Upper lobe of right lung (tissue), 1 donor: Measurements from ENCODE around the gene SCIMP. TPM values are rescaled to one million over a fixed set of nuclear protein-coding genes. Genes with fewer than 3 reads are reported as not detected.

Source experiments
- ATAC-seq: fragments of 200-7000 bp; cut with Tn5 transposase; one replicate; pipeline ENCODE4 v1.9.1; 2020; ENCODE audit warnings: mild to moderate bottlenecking, moderate library complexity
- DNase-seq: peaks from one replicate; pipeline ENCODE4 v3.0.0-alpha.2; 2020
- H3K27ac ChIP-seq: fragments of 200-600 bp; one replicate; pipeline ENCODE4 v1.8.0; 2022
- H3K27me3 ChIP-seq: fragments of 200-600 bp; one replicate; pipeline ENCODE4 v1.8.0; 2022; ENCODE audit warnings: mild to moderate bottlenecking
- H3K36me3 ChIP-seq: fragments of 200-600 bp; one replicate; pipeline ENCODE4 v1.8.0; 2022
- H3K4me1 ChIP-seq: fragments of 200-600 bp; one replicate; pipeline ENCODE4 v1.8.0; 2022
- H3K4me3 ChIP-seq: fragments of 200-600 bp; one replicate; pipeline ENCODE4 v1.8.0; 2022; ENCODE audit warnings: mild to moderate bottlenecking
- H3K9me3 ChIP-seq: fragments of 200-600 bp; one replicate; pipeline ENCODE4 v1.8.0; 2022
- intact Hi-C: fragments of 100-400 bp; cut with DNase I; formaldehyde crosslinking; loops from one replicate; pipeline ENCODE4 v1.11.0; 2022
- total RNA-seq: library from RNA; stranded (reverse); fragmentation: NEBNext Ultra II Directional; extraction: Animal tissue kit (Norgen Biotek cat#: 25700); gene quantifications from one replicate; pipeline ENCODE4 v1.2.1, GENCODE V29; 2021
- TF ChIP-seq, protein P1 (sequence below): fragments of 200-600 bp; IDR thresholded peaks from one replicate; pipeline ENCODE4 v1.8.0; 2022; ENCODE audit warnings: antibody characterized with exemption
- donor health status: DM: no; HTN: yes; CAD: no; lungs with severe emphysema.

Gene SCIMP
- total RNA-seq, 1 donor from 2014 or later = 24.8 TPM

DNA sequence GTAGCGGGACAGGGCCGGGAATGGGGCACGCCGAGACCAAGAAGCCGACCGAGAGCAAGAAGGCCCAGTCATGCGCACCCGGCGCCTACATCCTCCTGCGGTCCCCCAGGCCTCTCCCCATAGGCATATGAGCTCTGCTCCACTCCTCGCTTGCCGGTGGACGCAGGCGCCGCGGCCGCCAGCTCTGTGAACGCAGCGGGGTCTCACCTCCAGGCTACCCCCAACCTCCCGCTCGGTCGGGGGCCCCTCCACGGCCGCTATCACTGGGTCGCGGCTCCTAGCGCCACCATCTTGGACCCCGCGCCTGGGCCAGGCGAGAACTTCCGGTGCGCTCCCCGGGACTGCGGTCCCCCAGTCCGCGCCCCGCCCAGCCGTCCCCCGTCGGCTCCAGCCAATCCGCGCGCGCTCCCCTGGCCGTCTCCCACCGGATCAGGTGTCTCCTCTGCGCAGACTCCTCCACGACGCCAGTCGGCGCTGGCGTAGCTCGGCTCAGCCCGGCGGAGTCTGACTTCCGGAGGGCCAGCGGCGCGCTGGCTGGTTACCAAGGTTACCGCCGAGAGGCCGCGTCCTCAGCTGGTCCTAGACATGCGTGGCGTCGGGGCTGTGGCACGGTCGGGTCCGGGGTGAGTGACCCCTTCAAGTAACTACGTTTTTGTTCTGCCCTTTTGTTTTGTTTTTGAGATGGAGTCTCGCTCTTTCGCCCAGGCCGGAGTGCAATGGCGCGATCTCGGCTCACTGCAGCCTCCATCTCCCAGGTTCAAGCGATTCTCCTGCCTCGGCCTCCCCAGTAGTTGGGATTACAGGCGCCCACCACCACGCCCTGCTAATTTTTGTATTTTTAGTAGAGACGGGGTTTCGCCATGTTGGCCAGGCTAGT lies 42.9 kb downstream of the SCIMP start, which contains the start of gene ZNF594:
TSS of gene ZNF594 (minus strand) at position 328 of the 877 bp plus-strand sequence. CDS start 7,612 bp downstream, outside the sequence.
- TF ChIP-seq, protein P1, sequence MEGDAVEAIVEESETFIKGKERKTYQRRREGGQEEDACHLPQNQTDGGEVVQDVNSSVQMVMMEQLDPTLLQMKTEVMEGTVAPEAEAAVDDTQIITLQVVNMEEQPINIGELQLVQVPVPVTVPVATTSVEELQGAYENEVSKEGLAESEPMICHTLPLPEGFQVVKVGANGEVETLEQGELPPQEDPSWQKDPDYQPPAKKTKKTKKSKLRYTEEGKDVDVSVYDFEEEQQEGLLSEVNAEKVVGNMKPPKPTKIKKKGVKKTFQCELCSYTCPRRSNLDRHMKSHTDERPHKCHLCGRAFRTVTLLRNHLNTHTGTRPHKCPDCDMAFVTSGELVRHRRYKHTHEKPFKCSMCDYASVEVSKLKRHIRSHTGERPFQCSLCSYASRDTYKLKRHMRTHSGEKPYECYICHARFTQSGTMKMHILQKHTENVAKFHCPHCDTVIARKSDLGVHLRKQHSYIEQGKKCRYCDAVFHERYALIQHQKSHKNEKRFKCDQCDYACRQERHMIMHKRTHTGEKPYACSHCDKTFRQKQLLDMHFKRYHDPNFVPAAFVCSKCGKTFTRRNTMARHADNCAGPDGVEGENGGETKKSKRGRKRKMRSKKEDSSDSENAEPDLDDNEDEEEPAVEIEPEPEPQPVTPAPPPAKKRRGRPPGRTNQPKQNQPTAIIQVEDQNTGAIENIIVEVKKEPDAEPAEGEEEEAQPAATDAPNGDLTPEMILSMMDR = peak; percentile 80
- DNase-seq = peak; percentile 99
- intact Hi-C loops = no loop called here

GRCh38 chr17:5184288-5184687 lies 50.4 kb downstream of the SCIMP start:
- intact Hi-C loops = no loop called here
- H3K4me1 ChIP-seq = no peaks in the 10 kb centered on the region
- H3K36me3 ChIP-seq = no peaks in the 10 kb centered on the region
- ATAC-seq (peak; percentile 27), DNase-seq (no peak)
- H3K9me3 ChIP-seq = peaks cover 75% of the 10 kb centered on the region
- TF ChIP-seq, protein P1 = no peak
- H3K4me3 ChIP-seq = no peak overlapping the region
- H3K27ac ChIP-seq = no peak overlapping the region
- H3K27me3 ChIP-seq = no peaks in the 10 kb centered on the region

More for the DNA sequence above, 42.9 kb downstream of the SCIMP start, which contains the start of gene ZNF594:
- H3K36me3 ChIP-seq = no peaks in the 10 kb centered on the region
- peaks cover 9% of the 10 kb centered on the region for H3K9me3 ChIP-seq
- peak within 1 kb of the TSS; percentile 87 for H3K27ac ChIP-seq
- peak within 1 kb of the TSS; percentile 88 for H3K4me3 ChIP-seq
- peak; percentile 100 for ATAC-seq
- H3K27me3 ChIP-seq = no peaks in the 10 kb centered on the region
- peaks cover 5% of the 10 kb centered on the region for H3K4me1 ChIP-seq

GRCh38 chr17:5183410-5183793 lies 51.3 kb downstream of the SCIMP start:
- H3K9me3 ChIP-seq = peaks cover 81% of the 10 kb centered on the region
- no peak for DNase-seq
- H3K4me1 ChIP-seq = no peaks in the 10 kb centered on the region
- no peaks in the 10 kb centered on the region for H3K27me3 ChIP-seq
- H3K36me3 ChIP-seq = no peaks in the 10 kb centered on the region
- TF ChIP-seq, protein P1 = no peak
- intact Hi-C loops = no loop called here
- H3K4me3 ChIP-seq = no peak overlapping the region
- H3K27ac ChIP-seq = no peak overlapping the region
- no peak for ATAC-seq

DNA sequence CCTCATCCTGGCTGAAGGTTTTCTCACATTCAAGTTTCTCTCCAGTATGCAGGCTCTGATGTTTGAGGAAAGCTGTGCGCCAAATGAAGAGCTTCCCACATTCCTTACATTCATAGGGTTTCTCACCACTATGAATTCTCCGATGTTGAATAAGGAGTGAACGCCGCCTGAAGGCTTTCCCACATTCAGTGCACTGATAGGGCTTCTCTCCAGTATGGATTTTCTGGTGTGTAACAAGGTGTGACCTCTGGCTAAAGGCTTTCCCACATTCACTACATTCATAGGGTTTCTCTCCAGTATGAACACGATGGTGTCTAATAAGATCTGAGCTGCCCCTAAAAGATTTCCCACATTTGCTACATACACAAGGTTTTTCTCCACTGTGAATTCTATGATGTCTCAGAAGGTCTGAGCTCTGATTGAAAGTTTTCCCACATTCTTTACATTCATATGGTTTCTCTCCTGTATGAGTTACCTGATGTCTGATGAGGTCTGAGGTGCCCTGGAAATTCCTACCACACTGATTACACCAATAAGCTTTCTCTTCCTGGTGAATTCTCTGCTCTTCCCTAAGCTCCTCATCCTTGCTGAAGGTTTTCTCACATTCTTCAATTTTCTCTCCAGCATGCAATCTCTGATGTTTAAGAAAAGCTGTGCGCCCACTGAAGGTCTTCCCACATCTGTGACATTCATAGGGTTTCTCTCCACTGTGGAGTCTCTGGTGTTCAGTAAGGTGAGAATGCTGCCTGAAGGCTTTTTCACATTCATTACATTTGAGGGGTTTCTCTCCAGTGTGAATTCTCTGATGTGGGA lies 51.9 kb downstream of the SCIMP start:
- DNase-seq = no peak
- no peak for ATAC-seq
- H3K4me3 ChIP-seq = no peak overlapping the region
- no peaks in the 10 kb centered on the region for H3K36me3 ChIP-seq
- TF ChIP-seq, protein P1 = no peak
- no peaks in the 10 kb centered on the region for H3K4me1 ChIP-seq
- H3K27ac ChIP-seq = no peak overlapping the region
- no peaks in the 10 kb centered on the region for H3K27me3 ChIP-seq
- intact Hi-C loops = no loop called here
- H3K9me3 ChIP-seq = peaks cover 86% of the 10 kb centered on the region

DNA sequence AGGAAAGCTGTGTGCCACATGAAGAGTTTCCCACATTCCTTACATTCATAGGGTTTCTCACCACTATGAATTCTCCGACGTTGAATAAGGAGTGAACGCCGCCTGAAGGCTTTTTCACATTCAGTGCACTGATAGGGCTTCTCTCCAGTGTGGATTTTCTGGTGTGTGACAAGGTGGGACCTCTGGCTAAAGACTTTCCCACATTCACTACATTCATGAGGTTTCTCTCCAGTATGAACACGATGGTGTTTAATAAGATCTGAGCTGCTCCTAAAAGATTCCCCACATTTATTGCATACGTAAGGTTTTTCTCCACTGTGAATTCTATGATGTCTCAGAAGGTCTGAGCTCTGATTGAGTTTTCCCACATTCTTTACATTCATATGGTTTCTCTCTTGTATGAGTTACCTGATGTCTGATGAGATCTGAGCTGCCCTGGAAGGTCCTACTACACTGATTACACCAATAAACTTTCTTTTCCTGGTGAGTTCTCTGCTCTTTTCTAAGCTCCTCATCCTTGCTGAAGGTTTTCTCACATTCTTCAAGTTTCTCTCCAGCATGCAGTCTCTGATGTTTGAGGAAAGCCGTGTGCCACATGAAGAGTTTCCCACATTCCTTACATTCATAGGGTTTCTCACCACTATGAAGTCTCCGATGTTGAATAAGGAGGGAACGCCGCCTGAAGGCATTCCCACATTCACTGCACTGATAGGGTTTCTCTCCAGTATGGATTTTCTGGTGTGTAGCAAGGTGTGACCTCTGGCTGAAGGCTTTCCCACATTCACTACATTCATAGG lies 53.0 kb downstream of the SCIMP start:
- H3K4me3 ChIP-seq = no peak overlapping the region
- intact Hi-C loops = no loop called here

More for the DNA sequence above, 53.0 kb downstream of the SCIMP start:
- TF ChIP-seq, protein P1 = no peak
- Histone ChIP-seq H3K36me3 (no peaks in the 10 kb centered on the region), H3K4me1 (no peaks in the 10 kb centered on the region), H3K9me3 (peaks cover 88% of the 10 kb centered on the region), H3K27ac (no peak overlapping the region), H3K27me3 (no peaks in the 10 kb centered on the region)
- ATAC-seq = no peak
- DNase-seq = no peak
